ENCODE measurements around the gene CXorf58. TPM values are rescaled to one million over a fixed set of nuclear protein-coding genes. Genes with fewer than 3 reads are reported as not detected.

The CXorf58 gene
- total RNA-seq, 1 experiment from 2014 or later = not detected

DNA sequence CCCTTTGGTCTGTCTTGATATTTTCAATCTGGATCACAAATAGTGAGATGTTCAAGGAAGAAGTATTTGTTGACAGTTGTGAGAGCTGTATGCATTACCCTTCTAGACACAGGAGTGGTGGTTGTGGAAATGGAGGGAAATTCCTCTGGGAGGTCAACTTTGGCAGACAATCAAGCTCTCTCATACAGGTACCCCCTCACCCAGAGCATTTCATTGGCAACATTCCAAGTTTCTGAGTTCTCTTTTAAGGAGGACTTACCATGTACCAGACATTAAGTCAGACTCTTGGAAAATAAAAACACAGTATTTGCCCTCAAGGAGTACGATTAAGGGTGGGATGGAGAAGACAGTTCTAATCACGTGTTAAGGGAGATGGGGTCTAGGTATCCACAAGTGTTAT is 73.9 kb downstream of the CXorf58 start:
- Histone ChIP-seq H3K27me3 (replicated peaks; ENCODE audit: insufficient read depth, low read depth, low read length, poor library complexity) (peaks cover 14% of the 10 kb centered on the region), H3K4me1 (ENCODE audit: insufficient read depth, low read length, poor library complexity, severe bottlenecking) (no peaks in the 10 kb centered on the region), H3K4me3 (ENCODE audit: low read depth, low read length, poor library complexity, severe bottlenecking) (no peak overlapping the region), H3K9me3 (ENCODE audit: low read depth, low read length, poor library complexity, severe bottlenecking) (no peaks in the 10 kb centered on the region), H3K36me3 (ENCODE audit: insufficient read depth, low read length, poor library complexity, severe bottlenecking) (peaks cover 5% of the 10 kb centered on the region), H3K27ac (ENCODE audit: low read depth, low read length, poor library complexity, severe bottlenecking) (no peak overlapping the region)
- POLR2A ChIA-PET (ENCODE audit: low non-redundant PET) = no interaction called here
- DNase-seq (ENCODE audit: low spot score) = no peak
- TF ChIP-seq, protein P1, sequence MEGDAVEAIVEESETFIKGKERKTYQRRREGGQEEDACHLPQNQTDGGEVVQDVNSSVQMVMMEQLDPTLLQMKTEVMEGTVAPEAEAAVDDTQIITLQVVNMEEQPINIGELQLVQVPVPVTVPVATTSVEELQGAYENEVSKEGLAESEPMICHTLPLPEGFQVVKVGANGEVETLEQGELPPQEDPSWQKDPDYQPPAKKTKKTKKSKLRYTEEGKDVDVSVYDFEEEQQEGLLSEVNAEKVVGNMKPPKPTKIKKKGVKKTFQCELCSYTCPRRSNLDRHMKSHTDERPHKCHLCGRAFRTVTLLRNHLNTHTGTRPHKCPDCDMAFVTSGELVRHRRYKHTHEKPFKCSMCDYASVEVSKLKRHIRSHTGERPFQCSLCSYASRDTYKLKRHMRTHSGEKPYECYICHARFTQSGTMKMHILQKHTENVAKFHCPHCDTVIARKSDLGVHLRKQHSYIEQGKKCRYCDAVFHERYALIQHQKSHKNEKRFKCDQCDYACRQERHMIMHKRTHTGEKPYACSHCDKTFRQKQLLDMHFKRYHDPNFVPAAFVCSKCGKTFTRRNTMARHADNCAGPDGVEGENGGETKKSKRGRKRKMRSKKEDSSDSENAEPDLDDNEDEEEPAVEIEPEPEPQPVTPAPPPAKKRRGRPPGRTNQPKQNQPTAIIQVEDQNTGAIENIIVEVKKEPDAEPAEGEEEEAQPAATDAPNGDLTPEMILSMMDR (conservative IDR thresholded peaks at IDR 0.05; ENCODE audit: low read depth, low read length) = no peak
- no peak for TF ChIP-seq EZH2 (IDR thresholded peaks at IDR 0.05; ENCODE audit: borderline replicate concordance, low read depth, low read length, poor library complexity, severe bottlenecking)
- no TSS peak for BruUV-seq (replicated peaks)
- CTCF ChIA-PET = no interaction called here
- intact Hi-C loops (cut with micrococcal nuclease; ENCODE audit: unreplicated experiment) = no loop called here

DNA sequence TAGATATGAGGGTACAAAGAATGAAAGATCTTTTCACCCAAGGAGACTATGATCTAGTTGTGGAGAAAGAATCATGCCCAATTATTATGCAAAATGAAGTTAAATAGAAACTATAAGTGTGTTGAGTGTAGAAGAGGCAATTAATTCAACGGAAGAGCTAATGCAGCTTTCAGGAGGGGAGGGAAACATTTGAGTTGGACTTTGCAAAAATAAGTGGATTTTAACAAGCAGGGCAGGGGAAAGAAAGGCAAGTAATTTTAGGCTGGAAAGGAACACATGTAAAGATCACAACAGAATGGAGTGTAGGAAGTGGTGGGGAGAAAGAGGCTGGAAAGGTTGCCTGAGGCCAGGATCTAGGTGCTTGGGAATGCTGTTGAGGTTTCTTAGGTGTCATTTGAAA is 75.1 kb downstream of the CXorf58 start:
- H3K36me3 ChIP-seq (ENCODE audit: insufficient read depth, low read length, poor library complexity, severe bottlenecking) = peaks cover 14% of the 10 kb centered on the region
- BruUV-seq (replicated peaks) = no TSS peak
- H3K4me3 ChIP-seq (ENCODE audit: low read depth, low read length, poor library complexity, severe bottlenecking) = no peak overlapping the region
- POLR2A ChIA-PET (ENCODE audit: low non-redundant PET) = no interaction called here
- H3K27ac ChIP-seq (ENCODE audit: low read depth, low read length, poor library complexity, severe bottlenecking) = no peak overlapping the region
- intact Hi-C loops (cut with micrococcal nuclease; ENCODE audit: unreplicated experiment) = no loop called here
- no peaks in the 10 kb centered on the region for H3K4me1 ChIP-seq (ENCODE audit: insufficient read depth, low read length, poor library complexity, severe bottlenecking)
- DNase-seq (ENCODE audit: low spot score) = no peak
- H3K27me3 ChIP-seq (replicated peaks; ENCODE audit: insufficient read depth, low read depth, low read length, poor library complexity) = peaks cover 15% of the 10 kb centered on the region
- no peaks in the 10 kb centered on the region for H3K9me3 ChIP-seq (ENCODE audit: low read depth, low read length, poor library complexity, severe bottlenecking)
- TF ChIP-seq EZH2 (IDR thresholded peaks at IDR 0.05; ENCODE audit: borderline replicate concordance, low read depth, low read length, poor library complexity, severe bottlenecking) = no peak
- TF ChIP-seq, protein P1 (conservative IDR thresholded peaks at IDR 0.05; ENCODE audit: low read depth, low read length) = no peak
- CTCF ChIA-PET = no interaction called here

Other genes starting within 250 kb of the CXorf58 start
- gene PRDX4, start 240.5 kb upstream of the CXorf58 start, total RNA-seq (2021) = 137 and 155 TPM in 2 replicates
- gene ACOT9, start 164.7 kb upstream of the CXorf58 start, total RNA-seq (2021) = 33.6 and 35.4 TPM in 2 replicates
- gene SAT1, start 124.8 kb upstream of the CXorf58 start, total RNA-seq (2021) = 21.6 and 27.4 TPM in 2 replicates
- gene APOO, start 68 bp upstream of the CXorf58 start, total RNA-seq (2021) = 74.2 and 79.0 TPM in 2 replicates
- gene KLHL15, start 119.2 kb downstream of the CXorf58 start, total RNA-seq (2021) = 10.9 and 12.0 TPM in 2 replicates
- 218 and 225 TPM in 2 replicates for gene EIF2S3, start 146.9 kb downstream of the CXorf58 start, total RNA-seq (2021)
- 63.9 and 64.6 TPM in 2 replicates for gene ZFX, start 241.7 kb downstream of the CXorf58 start, total RNA-seq (2021)